Middle frontal gyrus (tissue), 1 donor: ENCODE data around the gene GNG7.
"Not testable (repeated sequence)": the region's sequence is repeated elsewhere in the genome, so short reads cannot be mapped to it uniquely, and the experiment has no call there.

Experiments
- DNase-seq: peaks from one replicate; pipeline ENCODE4 v3.0.0-alpha.2; 2015; ENCODE audit warnings: low spot score; ENCODE audit errors: extremely low spot score

The GNG7 gene

DNA sequence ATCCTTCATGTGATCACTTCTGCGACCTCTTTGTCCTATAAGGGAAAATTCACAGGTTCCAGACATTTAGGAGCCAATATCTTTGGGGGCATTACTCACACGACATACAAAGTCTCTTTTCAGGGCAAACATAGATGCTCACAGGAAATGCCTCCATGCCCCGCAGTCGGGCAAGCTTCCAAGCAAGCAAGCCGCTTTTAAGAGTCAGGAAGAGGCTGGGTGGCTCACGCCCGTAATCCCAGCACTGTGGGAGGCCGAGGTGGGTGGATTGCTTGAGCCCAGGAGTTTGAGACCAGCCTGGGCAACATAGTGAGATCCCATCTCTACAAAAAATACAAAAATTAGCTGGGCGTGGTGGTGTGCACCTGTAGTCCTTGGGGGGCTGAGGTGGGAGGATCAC, 96.6 kb downstream of the GNG7 start:
- not testable (repeated sequence) for DNase-seq

DNA sequence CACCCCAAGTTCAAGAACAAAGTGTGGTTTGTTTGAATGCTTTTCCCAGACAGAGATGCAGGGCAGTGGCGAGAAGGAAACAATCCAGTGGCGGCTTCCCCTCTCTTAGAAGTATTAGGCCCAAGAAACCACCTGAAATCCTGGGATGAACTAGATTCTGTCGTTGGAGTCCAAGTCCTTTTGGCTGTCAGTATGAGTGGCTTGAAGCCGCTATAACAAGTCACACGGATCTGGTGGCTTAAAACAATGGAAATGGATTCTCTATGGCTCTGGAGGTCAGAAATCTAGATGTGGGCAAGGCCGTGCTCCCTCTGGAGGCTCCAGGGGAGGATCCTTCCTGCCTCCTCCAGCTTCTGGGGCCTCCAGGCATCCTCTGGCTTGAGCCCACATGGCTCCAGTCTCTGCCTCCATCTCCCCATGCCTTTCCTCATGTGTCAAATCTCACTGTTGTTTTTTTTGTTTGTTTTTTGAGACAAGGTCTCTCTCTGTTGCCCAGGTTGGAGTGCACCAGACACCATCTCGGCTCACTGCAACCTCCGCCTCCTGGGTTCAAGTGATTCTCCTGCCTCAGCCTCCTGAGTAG, 97.7 kb downstream of the GNG7 start:
- no peak for DNase-seq

DNA sequence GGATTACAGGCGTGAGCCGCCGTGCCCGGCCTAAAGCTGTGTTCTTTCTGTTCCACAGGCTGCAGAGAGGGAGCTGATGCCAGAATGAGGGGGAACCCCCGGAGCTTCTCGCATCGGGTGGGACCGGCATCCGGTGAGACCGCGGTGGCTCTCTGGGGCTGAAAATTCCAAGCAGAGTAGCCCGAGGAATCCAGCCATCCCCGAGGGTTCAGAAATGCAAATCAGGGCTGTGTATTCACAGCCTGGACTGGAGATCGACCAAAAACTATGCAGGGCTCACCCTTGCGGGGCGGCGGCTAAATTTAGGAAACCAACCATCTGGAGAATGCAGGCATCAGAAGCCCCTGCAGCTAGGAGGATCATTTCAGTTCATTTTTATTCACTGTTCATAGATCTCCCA, 99.2 kb downstream of the GNG7 start:
- DNase-seq: peak; percentile 9

DNA sequence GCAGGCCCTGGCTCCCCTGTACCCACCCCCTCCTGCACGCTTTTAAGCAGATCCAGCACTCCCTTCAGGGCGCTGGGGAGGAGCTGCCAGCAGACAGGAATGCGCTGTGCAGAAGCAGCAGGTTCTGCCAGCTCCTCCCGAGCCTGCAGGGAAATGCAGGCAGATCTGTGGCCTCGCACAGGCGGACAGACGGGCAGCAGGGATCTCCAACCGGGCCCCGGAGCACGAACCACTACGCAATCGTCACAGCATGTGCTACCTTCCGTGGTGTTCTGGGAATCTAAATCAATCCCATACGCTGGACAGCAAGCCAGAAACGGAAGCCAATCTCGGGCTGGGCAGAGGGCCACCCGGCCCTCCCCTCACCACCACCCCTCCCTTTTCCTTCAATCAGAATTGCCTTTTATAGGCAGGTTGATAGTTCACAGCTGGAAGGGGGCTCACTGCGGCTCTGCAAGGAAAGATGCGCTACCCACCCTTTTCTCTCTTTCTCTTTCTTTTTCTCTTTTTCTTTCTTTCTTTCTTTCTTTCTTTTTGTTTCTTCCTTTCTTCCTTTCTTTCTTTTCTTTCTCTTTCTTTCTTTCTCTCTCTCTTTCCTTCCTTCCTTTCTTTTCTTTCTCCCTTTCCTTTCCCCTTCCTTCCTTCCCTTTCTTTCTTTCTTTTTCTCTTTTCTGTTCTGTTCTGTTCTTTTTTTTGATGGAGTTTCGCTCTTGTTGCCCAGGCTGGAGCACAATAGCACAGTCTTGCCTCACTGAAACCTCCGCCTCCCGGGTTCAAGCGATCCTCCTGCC, 99.9 kb downstream of the GNG7 start:
- DNase-seq: peak; percentile 24

DNA sequence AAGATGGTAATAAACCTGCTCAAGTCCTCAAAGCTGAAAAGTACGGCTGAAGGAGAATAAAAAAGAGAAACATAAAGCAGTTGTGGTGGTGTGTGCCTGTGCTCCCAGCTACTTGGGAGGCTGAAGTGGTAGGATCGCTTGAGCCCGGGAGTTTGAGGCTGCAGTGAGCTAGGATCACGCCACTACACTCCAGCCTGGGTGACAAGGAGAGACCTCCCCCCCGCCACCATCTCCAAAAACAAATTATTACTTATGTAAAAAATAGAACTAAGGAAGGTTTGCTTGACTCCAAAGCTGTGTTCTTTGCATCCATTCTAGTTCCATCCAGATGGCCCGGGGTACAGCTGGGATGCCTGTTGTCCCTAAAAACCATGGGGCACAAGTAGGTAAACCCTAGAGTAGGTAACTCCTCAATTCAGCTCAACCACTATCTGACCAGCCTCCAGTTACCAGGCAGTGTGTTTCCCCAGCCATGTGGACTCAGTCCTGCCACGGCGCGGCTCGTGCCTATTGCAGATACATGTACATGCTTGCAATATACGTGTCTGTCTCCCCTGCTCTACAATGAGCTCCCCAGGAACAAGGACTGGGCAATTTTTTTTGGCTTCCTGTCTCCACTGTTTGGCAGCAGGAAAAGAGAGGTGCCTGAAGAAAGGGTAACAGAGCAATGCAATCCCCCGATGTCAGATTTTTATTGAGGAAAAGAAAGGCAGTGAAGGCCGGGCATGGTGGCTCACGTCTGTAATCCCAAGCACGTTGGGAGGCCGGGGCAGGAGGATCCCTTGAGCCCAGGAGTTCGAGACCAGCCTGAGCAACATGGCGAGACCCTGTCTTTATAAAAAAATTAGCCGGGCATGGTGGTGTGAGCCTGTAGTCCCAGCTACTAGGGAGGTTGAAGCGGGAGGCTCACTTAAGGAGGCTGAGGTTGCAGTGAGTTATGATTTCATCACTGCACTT, 101.3 kb downstream of the GNG7 start:
- no peak for DNase-seq

DNA sequence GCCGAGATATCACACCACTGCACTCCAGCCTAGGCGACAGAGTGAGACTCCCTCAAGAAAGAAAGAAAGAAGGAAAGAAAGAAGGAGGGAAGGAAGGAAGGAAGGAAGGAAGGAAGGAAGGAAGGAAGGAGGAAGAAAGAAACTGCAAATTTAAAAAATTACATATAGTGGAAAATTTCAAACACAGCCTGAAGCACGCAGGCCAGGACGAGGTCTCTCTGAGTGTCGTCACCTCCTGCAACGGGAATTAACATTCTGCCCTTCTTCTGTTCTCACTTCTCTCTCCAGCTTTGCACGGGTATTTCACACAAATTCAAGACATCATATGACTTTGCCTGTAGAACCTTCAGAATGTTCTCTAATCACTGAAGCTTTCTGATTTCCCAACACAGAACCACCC, 108.2 kb downstream of the GNG7 start:
- DNase-seq: no peak

DNA sequence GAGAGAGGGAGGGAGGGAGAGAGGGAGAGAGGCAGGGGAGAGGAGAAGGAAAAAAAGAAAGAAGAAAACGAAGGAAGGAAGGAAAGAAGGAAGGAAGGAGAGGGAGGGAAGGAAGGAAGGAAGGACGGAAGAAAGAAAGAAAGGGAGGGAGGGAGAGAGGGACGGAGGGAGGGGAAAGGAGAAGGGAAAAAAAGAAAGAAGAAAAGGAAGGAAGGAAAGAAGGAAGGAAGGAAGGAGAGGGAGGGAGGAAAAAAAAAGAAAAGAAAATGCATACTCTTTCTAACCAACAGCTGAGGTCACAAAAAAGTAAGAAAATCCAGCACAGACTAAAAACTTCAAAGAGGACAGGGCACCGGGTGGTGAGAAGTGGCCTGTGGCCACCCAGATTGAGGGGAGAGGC, 109.7 kb downstream of the GNG7 start:
- no peak for DNase-seq

DNA sequence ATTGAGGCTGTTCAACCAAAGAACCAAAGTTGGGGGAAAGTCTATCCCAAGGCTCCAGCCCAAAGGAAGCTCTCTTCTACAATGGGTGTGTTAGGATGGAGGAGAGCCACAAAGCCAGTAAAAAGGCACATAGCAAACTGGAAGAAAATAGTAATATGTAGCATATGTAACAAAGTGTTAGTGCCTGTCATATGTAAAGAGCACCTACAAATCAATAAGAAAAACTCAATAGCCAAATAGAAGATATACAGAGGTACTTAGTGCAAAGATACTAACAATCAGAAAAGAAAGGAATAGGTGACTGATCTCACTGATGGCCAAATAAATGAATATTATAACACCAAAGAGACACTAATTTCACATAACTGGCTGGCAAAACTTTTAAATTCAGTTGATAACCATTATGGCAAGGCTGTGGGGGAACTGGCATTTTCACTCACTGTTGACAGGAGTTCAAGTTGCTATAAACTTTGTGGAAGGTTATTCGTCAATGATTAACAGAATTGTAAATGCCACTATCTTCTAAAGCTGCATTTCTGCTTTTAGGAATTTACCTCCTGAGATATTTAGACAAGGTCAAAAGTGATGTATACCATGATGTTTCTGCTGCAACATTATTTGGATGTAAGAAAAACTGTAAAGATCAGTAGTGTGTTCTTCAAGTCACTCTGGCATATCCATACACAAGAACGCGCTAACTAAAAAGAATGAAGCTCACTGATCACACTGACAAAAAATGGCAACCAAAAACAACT, 110.8 kb downstream of the GNG7 start:
- no peak for DNase-seq

DNA sequence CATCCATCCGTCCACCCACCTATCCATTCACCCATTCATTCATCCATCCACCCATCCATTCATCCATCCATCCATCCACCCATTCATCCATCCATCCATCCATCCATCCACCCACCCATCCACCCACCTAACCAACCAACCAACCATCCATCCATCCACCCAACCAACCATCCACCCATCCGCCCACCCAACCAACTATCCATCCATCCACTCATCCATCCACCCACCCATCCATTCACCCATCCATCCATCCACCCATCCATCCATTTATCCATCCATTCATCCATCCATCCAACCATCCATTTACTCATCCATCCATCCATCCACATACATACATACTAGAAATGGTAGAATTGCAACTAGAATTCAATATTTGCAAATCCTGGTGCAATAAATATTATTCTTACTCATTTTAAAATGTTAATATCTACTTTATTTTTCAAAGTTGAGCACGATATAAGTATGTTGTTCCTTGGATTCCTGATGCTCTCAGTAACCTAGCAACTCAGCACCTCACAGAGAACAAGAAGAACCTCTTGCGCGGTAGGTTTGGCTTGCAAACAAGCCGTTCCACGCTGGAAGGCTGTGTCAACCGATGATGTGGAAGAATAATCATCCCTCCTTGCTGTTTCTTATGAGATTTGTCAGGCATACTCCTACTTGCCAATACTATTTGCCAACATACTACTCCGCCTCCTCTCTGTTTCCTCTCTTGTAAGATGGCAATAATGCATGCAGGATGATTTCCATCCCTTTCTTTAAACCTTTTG, 111.7 kb downstream of the GNG7 start:
- no peak for DNase-seq

DNA sequence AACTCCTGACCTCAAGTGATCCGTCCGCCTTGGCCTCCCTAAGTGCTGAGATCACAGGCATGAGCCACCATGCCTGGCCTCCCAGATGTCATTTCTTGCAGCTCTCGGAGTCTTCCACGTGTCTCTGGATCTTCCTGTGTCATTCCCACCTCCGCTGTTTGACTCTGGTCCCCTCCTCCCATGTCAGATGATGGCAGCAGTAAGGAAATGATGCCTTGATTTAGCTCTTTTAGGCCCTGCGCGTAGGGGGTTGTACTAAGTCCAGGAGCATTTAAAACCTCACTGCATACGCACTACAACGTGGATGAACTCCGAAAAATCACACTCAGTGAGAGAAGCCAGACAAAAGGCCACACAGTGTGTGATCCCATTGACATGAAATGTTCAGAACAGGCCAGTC, 113.1 kb downstream of the GNG7 start:
- DNase-seq: no peak

DNA sequence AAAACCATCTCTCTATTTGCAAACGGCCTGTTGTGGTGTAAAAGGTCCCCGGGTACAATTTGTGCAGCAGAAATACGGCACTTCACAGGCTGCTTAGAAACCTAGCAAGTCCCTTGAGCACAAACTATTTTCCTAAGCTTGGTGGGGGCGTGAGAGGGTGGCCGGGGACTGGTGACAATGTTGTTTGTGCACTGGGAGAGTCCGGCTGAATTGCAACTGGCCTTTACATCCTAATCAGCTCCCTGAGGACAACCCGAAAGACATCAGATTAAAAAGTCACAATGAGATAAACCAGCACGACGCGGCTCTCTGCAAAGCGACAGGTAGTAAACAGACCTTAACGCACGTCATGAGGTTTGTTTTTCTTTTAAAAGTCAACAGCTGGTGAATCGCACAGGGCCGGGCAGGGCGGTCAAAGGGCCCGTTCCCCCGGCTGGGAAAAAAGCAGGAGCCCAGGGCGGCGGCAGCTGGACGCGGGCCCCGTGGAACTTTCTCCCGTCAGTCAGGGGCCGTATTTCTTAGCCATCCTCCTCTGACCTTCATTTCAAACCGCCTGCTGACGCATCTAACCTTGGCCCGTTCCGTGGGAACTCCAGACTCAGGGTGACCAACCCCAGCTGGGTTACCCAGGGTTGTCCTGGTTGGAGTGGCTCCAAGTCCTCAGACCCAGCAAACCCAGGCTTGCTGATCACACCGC, 114.3 kb downstream of the GNG7 start:
- no peak for DNase-seq

DNA sequence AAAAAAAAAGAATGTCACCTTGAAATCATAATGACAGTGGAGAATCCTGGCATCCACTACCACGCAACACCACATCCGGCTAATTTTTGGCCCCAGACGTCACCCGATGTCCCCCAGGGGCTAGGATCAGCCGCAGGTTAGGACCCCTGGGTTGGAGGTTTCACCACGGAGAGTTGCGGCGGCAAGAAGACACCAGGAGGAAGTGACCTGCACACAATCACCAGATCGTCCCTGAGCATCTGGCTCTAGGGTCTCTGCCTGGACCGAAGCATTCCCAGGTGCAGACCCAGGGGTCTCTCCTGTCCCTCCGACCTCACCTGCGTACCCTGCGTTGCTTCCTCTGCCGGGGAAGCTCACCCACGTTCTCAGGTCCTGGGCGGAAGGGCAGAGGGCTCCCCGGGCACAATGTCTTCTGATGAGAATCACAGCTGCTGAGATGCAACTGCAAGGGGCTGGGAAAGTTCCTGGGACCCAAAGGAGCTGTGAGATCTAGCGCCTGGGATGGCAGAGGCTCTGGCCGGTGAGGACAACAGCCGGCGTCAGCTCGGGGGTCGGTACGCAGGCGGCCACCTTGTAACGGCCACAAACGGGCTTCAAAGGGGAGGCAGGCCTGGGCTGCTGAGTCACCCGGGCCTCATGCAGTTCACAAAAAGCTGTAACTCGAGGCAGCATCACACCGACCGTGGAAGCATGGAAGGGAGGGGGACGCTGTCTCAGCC, 115.3 kb downstream of the GNG7 start:
- no peak for DNase-seq

DNA sequence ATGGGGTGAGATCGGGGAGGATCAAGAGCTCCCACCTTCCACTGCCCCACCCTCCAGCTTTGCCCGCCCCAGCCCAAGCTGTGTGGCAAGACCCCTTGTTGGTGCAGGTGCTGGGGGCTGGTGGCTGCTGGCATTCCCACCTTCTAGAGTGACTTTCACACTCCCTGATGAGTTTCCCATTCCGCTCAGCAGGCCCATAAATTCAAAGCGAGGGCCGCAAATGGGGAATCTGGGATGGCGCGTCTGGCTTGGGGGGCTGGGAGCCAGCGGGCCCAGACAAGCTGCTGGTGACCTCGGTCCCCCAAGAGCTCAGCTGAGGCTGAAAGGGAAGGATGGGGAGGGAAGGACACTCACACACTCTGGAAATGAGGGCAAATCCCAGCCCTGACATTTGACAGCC, 116.3 kb downstream of the GNG7 start:
- DNase-seq: no peak

DNA sequence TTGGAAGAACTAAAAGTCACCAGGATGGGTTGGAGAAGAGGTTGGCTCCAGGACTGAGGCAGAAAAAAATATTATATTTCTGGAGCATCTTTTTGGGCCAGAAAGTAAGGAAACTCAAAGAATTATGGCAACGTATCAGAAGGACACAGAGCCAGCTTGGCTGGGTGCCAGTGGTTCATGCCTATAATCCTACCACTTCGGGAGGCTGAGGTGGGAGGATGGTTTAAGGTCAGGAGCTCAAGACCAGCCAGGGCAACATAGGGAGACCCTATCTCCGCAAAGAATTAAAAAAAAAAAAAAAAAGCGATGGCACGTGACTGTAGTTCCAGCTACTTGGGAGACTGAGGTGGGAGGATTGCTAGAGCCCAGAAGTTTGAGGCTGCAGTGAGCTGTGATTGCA, 118.5 kb downstream of the GNG7 start:
- DNase-seq: no peak

DNA sequence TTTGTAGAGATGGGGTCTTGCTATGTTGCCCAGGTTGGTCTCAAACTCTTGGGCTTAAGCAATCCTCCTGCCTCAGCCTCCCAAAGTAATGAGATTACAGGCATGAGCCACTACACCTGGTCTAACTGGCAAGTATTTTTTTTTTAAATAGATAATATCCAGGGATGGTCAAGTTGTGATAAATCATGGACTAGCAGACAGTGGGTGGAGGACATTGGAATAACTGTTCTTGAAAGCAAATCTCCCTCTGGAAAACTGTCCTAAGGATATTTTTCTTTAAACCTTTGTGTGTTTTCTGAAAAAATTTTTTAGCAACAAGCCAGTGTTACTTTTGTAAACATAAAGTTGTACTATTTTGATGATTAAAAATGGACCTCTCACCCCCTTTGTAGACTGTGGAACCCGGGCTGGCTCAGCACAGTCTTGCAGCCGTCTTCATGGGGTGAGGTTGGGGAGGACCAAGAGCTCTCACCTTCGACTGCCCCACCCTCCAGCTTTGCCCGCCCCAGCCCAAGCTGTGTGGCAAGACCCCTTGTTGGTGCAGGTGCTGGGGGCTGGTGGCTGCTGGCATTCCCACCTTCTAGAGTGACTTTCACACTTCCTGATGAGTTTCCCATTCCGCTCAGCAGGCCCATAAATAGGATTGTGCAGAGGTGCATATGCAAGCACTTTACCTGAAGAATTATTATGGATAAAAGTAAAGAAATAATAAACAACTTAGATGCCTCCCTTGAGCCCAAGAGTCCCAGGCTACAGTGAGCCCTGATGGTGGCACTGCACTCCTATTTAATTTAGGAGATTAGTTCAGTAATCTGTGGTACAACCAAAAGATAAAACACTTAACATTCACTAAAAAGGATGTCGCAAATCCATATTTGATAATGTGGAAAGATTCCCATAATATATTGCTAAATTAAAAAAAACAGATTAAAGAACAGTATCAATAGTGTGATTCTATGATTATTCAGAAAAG, 119.2 kb downstream of the GNG7 start:
- DNase-seq: no peak

DNA sequence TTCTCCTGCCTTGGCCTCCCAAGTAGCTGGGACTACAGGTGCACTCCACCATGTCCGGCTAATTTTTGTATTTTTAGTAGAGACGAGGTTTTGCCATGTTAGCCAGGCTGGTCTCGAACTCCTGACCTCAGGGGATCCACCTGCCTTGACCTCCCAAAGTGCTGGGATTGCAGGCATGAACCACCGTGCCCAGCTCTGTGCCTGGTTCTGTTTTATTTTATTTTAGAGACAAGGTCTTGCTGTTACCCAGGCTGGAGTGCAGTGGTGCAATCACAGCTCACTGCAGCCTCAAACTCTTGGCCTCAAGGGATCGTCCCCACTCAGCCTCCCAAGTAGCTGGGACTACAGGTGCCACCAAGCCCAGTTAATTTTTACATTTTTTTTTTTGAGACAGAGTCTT, 122.1 kb downstream of the GNG7 start:
- DNase-seq: not testable (repeated sequence)

DNA sequence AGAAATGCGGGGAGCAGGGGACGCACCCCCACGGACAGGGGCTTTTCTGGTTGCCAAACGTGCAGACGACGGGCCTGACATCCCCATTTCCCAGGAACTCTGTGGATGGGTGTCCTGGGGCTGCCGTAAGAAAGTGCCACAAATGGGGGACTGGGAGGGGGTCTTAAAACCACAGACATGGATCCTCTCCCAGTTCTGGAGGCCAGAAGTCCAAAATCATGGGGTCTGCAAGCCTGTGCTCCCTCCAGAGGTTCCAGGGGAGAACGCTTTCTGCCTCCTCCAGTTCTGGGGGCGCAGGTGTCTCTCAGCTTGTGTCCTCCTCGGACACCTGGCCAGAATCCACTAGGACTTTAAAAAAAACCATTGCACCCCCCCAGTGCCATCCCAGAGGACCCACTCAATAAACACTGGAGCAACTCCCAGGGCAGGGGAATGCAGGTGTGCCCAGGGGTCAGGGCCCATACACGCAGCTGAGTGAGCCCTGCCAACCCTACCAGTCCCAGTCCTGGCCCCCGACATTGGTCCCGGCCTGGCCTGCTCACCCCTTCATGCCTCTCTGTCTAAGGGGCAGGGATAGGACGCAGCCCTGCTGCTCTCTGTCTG, 122.7 kb downstream of the GNG7 start:
- no peak for DNase-seq
